HepG2 (cell line): ENCODE data around the gene TNRC18. TPM values are rescaled to one million over a fixed set of nuclear protein-coding genes. Genes with fewer than 3 reads are reported as not detected.
A peak's percentile ranks its signal among the peaks of the same experiment; 100 is the strongest.

Experiments used
- EEA1 ChIP-seq: sonication (generic); formaldehyde crosslinking; IDR thresholded peaks from 2 replicates; pipeline ENCODE4 v1.5.1; 2020; ENCODE audit warnings: mild to moderate bottlenecking, missing genetic modification reagents, borderline replicate concordance
- ETV5 ChIP-seq: IDR thresholded peaks from 2 replicates; pipeline ENCODE4 v1.6.1; 2018; ENCODE audit warnings: missing biosample characterization, missing genetic modification reagents, inconsistent platforms, borderline replicate concordance
- JUNB ChIP-seq: sonication (generic); formaldehyde crosslinking; IDR thresholded peaks from 2 replicates; pipeline ENCODE4 v1.8.0; 2022; ENCODE audit warnings: missing genetic modification reagents, mild to moderate bottlenecking, borderline replicate concordance
- NONO ChIP-seq, 2 experiments: fragments of 450-650 bp in 1 of 2; sonication (generic) in 1 of 2; formaldehyde crosslinking in 1 of 2; IDR thresholded peaks in 1 of 2; conservative IDR thresholded peaks in 1 of 2; 2 replicates each; pipeline versions ENCODE4 v1.6.1 to v1.8.0; 2017 to 2022; ENCODE audit warnings: mild to moderate bottlenecking in 1 of 2, missing genetic modification reagents in 1 of 2, moderate library complexity in 1 of 2
- NR2F1 ChIP-seq, 2 experiments: fragments of 450-650 bp in 1 of 2; formaldehyde crosslinking in 1 of 2; IDR thresholded peaks; 2 replicates each; pipeline versions ENCODE4 v1.5.0 to v1.6.1; 2016 to 2020; ENCODE audit warnings: mild to moderate bottlenecking in 1 of 2, missing compliant biosample characterization in 1 of 2, missing genetic modification reagents in 1 of 2, moderate library complexity in 1 of 2
- RBM39 ChIP-seq: fragments of 200-400 bp; formaldehyde crosslinking; IDR thresholded peaks from one replicate; pipeline ENCODE4 v1.6.1; 2018; ENCODE audit warnings: antibody characterized with exemption, mild to moderate bottlenecking, low read depth, low read length; ENCODE audit not compliant: poor library complexity, severe bottlenecking
- SMAD1 ChIP-seq: sonication (generic); formaldehyde crosslinking; IDR thresholded peaks from 2 replicates; pipeline ENCODE4 v1.4.0; 2020; ENCODE audit warnings: missing genetic modification reagents, low read depth, mild to moderate bottlenecking, borderline replicate concordance
- TSC22D2 ChIP-seq: sonication (generic); formaldehyde crosslinking; IDR thresholded peaks from 2 replicates; pipeline ENCODE4 v1.5.1; 2020; ENCODE audit warnings: missing genetic modification reagents, mild to moderate bottlenecking, borderline replicate concordance
- ZBTB20 ChIP-seq: sonication (generic); formaldehyde crosslinking; IDR thresholded peaks from 2 replicates; pipeline ENCODE4 v1.8.1; 2023; ENCODE audit warnings: missing genetic modification reagents, low read depth, mild to moderate bottlenecking, borderline replicate concordance
- ZMYM4 ChIP-seq: sonication (generic); formaldehyde crosslinking; IDR thresholded peaks from 2 replicates; pipeline ENCODE4 v1.8.1; 2023; ENCODE audit warnings: mild to moderate bottlenecking, missing genetic modification reagents
- ZNF124 ChIP-seq: sonication (generic); formaldehyde crosslinking; IDR thresholded peaks from 2 replicates; pipeline ENCODE4 v1.4.0; 2020; ENCODE audit warnings: missing genetic modification reagents
- ZNF143 ChIP-seq: sonication (generic); formaldehyde crosslinking; IDR thresholded peaks from 2 replicates; pipeline ENCODE4 v1.4.0; 2020; ENCODE audit warnings: missing genetic modification reagents
- ZNF160 ChIP-seq: sonication (generic); formaldehyde crosslinking; IDR thresholded peaks from 2 replicates; pipeline ENCODE4 v1.8.0; 2022; ENCODE audit warnings: mild to moderate bottlenecking, inconsistent platforms, missing genetic modification reagents
- ZNF180 ChIP-seq: sonication (generic); formaldehyde crosslinking; IDR thresholded peaks from 2 replicates; pipeline ENCODE4 v1.4.0; 2020; ENCODE audit warnings: low read depth, missing genetic modification reagents, borderline replicate concordance
- ZNF484 ChIP-seq: sonication (generic); formaldehyde crosslinking; IDR thresholded peaks from 2 replicates; pipeline ENCODE4 v1.5.1; 2020; ENCODE audit warnings: mild to moderate bottlenecking, low read depth, missing genetic modification reagents, borderline replicate concordance
- ZNF652 ChIP-seq: IDR thresholded peaks from 2 replicates; pipeline ENCODE4 v1.6.1; 2016; ENCODE audit warnings: low read depth, borderline replicate concordance
- polyA plus RNA-seq, 8 experiments: library from polyadenylated mRNA; depleted of rRNA in 3 of 8; stranded (reverse) in 7 of 8; unstranded in 1 of 8; fragments of >200 nt; fragmentation: Illumina TruSeq in 4 of 8; extraction: Trizol in 4 of 8; gene quantifications; 2 replicates each; pipeline versions ENCODE4 v1.2.1 to v1.2.3, GENCODE V29; 2011 to 2016; ENCODE audit warnings: low read depth in 4 of 8, missing spikeins in 1 of 8, mixed read lengths in 1 of 8; ENCODE audit not compliant: insufficient read depth in 1 of 8
- total RNA-seq, 5 experiments: library from RNA; depleted of rRNA; stranded (reverse); fragments of >200 nt; fragmentation: Illumina TruSeq; extraction: Trizol; gene quantifications; 2 replicates each; pipeline ENCODE4 v1.2.3, GENCODE V29; 2016; ENCODE audit warnings: low read depth in 1 of 5
- TF ChIP-seq, protein P1 (sequence below): sonication (generic); formaldehyde crosslinking; IDR thresholded peaks from 2 replicates; pipeline ENCODE4 v1.4.0; 2020; ENCODE audit warnings: mild to moderate bottlenecking, low read depth, missing genetic modification reagents
- TF ChIP-seq, protein P2 (sequence below): IDR thresholded peaks from 2 replicates; pipeline ENCODE4 v1.6.1; 2018; ENCODE audit warnings: missing genetic modification reagents
- TF ChIP-seq, protein P3 (sequence below): sonication (generic); formaldehyde crosslinking; IDR thresholded peaks from 2 replicates; pipeline ENCODE4 v1.5.0; 2020; ENCODE audit warnings: mild to moderate bottlenecking, missing genetic modification reagents
- TF ChIP-seq, protein P4 (sequence below): sonication (generic); formaldehyde crosslinking; IDR thresholded peaks from 2 replicates; pipeline ENCODE4 v1.4.0; 2020; ENCODE audit warnings: mild to moderate bottlenecking, missing genetic modification reagents
- TF ChIP-seq, protein P5 (sequence below): sonication (generic); formaldehyde crosslinking; IDR thresholded peaks from 2 replicates; pipeline ENCODE4 v1.5.0; 2020; ENCODE audit warnings: missing genetic modification reagents

TNRC18 gene
- total and polyA plus RNA-seq, 2 of the 13 experiments (the other 11 are each of a cell fraction or from before 2014, with no cell fraction given): 11.7 to 17.4 TPM

DNA sequence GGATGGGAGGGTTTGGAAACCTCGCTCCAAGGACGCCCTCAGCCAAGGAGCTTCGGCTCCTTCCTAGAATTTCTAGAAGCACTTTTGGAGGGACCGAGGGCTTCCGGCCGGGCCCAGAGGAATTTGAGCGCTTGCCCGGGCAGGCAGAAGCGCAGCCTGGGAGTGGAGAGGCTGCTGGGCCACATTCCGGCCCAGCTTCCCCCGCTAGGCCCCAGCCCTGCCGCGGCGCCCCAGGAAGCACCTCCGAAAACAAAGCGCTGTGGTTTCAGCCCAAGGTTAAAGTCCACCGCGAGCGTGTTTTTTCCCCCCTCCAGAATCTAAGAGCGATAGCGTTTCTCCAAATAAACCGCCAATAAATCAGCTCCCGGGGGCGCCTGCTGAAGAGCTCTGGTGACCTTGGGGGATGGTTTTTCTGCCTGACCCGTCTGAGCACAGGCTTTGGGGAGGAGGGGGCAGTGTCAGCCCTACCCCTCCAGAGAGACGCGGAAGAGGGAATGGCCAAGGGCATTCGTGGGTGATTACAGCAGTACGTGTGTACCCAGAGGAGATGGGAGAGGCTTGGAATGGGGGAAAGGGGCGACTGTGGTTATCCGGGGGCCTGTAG is 5.7 kb upstream of the TNRC18 start (continued):
- TF ChIP-seq ZNF160 (CRISPR knock-in tag) (0 out of 2 replicates have a peak, but pooled peaks have one; percentile 24), NR2F1 (CRISPR knock-in tag; IDR thresholded peaks at IDR 0.05) (0 out of 4 replicates have a peak, but pooled peaks of 1 of the 2 experiments have one; percentile 49), ETV5 (CRISPR knock-in tag) (peak; percentile 78; the same call in 1 of the 2 replicates), RBM39 (no peak), ZMYM4 (CRISPR knock-in tag) (no peak; the same call in none of the 2 replicates), ZNF143 (CRISPR knock-in tag) (no peak), ZNF124 (CRISPR knock-in tag) (no peak), SMAD1 (CRISPR knock-in tag) (no peak), ZBTB20 (CRISPR knock-in tag) (no peak), EEA1 (CRISPR knock-in tag) (no peak), NONO (IDR thresholded peaks at IDR 0.05) (no peak), NONO (CRISPR knock-in tag; conservative IDR thresholded peaks at IDR 0.05) (peak; percentile 91), TSC22D2 (no peak), ZNF180 (no peak), JUNB (peak; percentile 46; the same call in 1 of the 2 replicates), ZNF652 (no peak), ZNF484 (no peak)
- TF ChIP-seq, protein P1, sequence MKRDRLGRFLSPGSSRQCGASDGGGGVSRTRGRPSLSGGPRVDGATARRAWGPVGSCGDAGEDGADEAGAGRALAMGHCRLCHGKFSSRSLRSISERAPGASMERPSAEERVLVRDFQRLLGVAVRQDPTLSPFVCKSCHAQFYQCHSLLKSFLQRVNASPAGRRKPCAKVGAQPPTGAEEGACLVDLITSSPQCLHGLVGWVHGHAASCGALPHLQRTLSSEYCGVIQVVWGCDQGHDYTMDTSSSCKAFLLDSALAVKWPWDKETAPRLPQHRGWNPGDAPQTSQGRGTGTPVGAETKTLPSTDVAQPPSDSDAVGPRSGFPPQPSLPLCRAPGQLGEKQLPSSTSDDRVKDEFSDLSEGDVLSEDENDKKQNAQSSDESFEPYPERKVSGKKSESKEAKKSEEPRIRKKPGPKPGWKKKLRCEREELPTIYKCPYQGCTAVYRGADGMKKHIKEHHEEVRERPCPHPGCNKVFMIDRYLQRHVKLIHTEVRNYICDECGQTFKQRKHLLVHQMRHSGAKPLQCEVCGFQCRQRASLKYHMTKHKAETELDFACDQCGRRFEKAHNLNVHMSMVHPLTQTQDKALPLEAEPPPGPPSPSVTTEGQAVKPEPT: no peak
- TF ChIP-seq, protein P2, sequence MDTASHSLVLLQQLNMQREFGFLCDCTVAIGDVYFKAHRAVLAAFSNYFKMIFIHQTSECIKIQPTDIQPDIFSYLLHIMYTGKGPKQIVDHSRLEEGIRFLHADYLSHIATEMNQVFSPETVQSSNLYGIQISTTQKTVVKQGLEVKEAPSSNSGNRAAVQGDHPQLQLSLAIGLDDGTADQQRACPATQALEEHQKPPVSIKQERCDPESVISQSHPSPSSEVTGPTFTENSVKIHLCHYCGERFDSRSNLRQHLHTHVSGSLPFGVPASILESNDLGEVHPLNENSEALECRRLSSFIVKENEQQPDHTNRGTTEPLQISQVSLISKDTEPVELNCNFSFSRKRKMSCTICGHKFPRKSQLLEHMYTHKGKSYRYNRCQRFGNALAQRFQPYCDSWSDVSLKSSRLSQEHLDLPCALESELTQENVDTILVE (CRISPR knock-in tag): peak; percentile 18; the same call in 1 of the 2 replicates
- TF ChIP-seq, protein P3, sequence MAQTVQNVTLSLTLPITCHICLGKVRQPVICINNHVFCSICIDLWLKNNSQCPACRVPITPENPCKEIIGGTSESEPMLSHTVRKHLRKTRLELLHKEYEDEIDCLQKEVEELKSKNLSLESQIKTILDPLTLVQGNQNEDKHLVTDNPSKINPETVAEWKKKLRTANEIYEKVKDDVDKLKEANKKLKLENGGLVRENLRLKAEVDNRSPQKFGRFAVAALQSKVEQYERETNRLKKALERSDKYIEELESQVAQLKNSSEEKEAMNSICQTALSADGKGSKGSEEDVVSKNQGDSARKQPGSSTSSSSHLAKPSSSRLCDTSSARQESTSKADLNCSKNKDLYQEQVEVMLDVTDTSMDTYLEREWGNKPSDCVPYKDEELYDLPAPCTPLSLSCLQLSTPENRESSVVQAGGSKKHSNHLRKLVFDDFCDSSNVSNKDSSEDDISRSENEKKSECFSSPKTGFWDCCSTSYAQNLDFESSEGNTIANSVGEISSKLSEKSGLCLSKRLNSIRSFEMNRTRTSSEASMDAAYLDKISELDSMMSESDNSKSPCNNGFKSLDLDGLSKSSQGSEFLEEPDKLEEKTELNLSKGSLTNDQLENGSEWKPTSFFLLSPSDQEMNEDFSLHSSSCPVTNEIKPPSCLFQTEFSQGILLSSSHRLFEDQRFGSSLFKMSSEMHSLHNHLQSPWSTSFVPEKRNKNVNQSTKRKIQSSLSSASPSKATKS (CRISPR knock-in tag): no peak; the same call in 1 of the 2 replicates
- TF ChIP-seq, protein P4, sequence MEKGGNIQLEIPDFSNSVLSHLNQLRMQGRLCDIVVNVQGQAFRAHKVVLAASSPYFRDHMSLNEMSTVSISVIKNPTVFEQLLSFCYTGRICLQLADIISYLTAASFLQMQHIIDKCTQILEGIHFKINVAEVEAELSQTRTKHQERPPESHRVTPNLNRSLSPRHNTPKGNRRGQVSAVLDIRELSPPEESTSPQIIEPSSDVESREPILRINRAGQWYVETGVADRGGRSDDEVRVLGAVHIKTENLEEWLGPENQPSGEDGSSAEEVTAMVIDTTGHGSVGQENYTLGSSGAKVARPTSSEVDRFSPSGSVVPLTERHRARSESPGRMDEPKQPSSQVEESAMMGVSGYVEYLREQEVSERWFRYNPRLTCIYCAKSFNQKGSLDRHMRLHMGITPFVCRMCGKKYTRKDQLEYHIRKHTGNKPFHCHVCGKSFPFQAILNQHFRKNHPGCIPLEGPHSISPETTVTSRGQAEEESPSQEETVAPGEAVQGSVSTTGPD (CRISPR knock-in tag): no peak
- TF ChIP-seq, protein P5, sequence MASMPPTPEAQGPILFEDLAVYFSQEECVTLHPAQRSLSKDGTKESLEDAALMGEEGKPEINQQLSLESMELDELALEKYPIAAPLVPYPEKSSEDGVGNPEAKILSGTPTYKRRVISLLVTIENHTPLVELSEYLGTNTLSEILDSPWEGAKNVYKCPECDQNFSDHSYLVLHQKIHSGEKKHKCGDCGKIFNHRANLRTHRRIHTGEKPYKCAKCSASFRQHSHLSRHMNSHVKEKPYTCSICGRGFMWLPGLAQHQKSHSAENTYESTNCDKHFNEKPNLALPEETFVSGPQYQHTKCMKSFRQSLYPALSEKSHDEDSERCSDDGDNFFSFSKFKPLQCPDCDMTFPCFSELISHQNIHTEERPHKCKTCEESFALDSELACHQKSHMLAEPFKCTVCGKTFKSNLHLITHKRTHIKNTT (CRISPR knock-in tag): no peak
